Aorta (tissue), 5 donors: ENCODE data around the gene LRRC51. TPM values are rescaled to one million over a fixed set of nuclear protein-coding genes. Genes with fewer than 3 reads are reported as not detected.

Experiments used
- ATAC-seq: fragments of 200-7000 bp; cut with Tn5 transposase; one replicate; pipeline ENCODE4 v1.9.1; 2022; ENCODE audit warnings: moderate library complexity; ENCODE audit not compliant: low FRiP score
- DNase-seq, 2 donors: peaks; one replicate each; pipeline ENCODE4 v3.0.0-alpha.2; 2020
- H3K27ac ChIP-seq, 2 donors: one replicate each; pipeline ENCODE4 v1.5.1; 2013; ENCODE audit warnings: low read length in 2 of 2, mild to moderate bottlenecking in 2 of 2, moderate library complexity in 2 of 2, control low read depth in 1 of 2, inconsistent platforms in 1 of 2, low read depth in 1 of 2
- H3K27me3 ChIP-seq, 2 donors: one replicate each; pipeline ENCODE4 v1.6.1; 2013; ENCODE audit warnings: control low read depth in 1 of 2, low read length in 1 of 2, mild to moderate bottlenecking in 1 of 2, moderate library complexity in 1 of 2; ENCODE audit not compliant: insufficient read depth in 2 of 2, control insufficient read depth in 1 of 2
- H3K36me3 ChIP-seq, 2 donors: one replicate each; pipeline ENCODE4 v1.6.1; 2013; ENCODE audit warnings: control low read depth in 1 of 2, low read length in 1 of 2, mild to moderate bottlenecking in 1 of 2; ENCODE audit not compliant: insufficient read depth in 2 of 2, control insufficient read depth in 1 of 2
- H3K4me1 ChIP-seq, 2 donors: one replicate each; pipeline ENCODE4 v1.6.1; 2013; ENCODE audit warnings: low read length in 2 of 2, control low read depth in 1 of 2, mild to moderate bottlenecking in 1 of 2, moderate library complexity in 1 of 2; ENCODE audit not compliant: insufficient read depth in 2 of 2, control insufficient read depth in 1 of 2
- H3K4me3 ChIP-seq, 2 donors: one replicate each; pipeline ENCODE4 v1.5.1; 2013; ENCODE audit warnings: low read length in 2 of 2, control low read depth in 1 of 2, mild to moderate bottlenecking in 1 of 2
- H3K9me3 ChIP-seq: one replicate; pipeline ENCODE4 v1.6.1; 2013; ENCODE audit warnings: mild to moderate bottlenecking, low read length; ENCODE audit not compliant: control insufficient read depth
- WGBS, 2 donors: extraction: QIAGEN DNeasy Blood & Tissue Kit; methylation state at CpG; one replicate each; pipeline ENCODE4 v1.1.7; 2013; 5-methylcytosine and 5-hydroxymethylcytosine counted together
- intact Hi-C, 2 donors: fragments of 100-400 bp; cut with DNase I; formaldehyde crosslinking; loops; one replicate each; pipeline versions ENCODE4 v1.14.2 to v1.15.0; 2022
- polyA plus RNA-seq, 2 donors: library from polyadenylated mRNA; stranded (reverse); fragments of 200-250 nt; gene quantifications; one replicate each; pipeline ENCODE4 v1.2.3, GENCODE V29; 2013
- total RNA-seq, 2 donors: library from RNA; stranded (reverse); fragmentation: NEBNext Ultra II Directional; extraction: Animal tissue kit (Norgen Biotek cat#: 25700); gene quantifications; one replicate each; pipeline ENCODE4 v1.2.1, GENCODE V29; 2021
- donor health status: healthy with polysubstance abuse.
- donor health status: Bipolar disorder and iron deficiency.
- donor health status: DM: no; HTN: no; CAD: no.
- donor health status: DM: no; HTN: no; CAD: no.
- donor health status: DM: yes; HTN: yes; CAD: no.

Gene LRRC51
- total and polyA plus RNA-seq, 4 donors, result 6.6 to 12.8 (median 8.6) TPM

DNA sequence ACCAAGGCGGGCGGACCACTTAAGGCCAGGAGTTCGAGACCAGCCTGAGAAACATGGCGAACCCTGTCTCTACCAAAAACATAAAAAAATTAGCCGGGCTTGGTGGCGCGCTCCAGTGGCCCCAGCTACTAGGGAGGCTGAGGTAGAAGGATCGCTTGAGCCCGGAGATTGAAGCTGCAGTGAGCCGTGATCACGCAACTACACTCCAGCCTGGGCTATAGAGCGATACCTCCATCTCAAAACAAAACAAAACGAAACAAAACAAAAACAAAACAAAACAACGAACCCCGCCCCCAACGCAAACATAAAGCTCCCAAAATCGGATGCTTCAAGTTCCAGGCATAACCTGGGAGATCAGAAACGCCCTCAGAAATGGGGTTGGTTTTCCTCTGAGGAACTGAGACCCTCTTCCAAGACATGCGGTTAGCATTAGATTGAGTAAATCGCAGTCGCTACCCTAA, 564 bp downstream of the LRRC51 start:
- Histone ChIP-seq H3K4me1 (no peaks in the 10 kb centered on the region), H3K9me3 (no peaks in the 10 kb centered on the region), H3K27me3 (no peaks in the 10 kb centered on the region), H3K4me3 (peak overlapping the region in 1 of 2 donors; percentile 58), H3K27ac (peak overlapping the region in 1 of 2 donors; percentile 68), H3K36me3 (no peaks in the 10 kb centered on the region)
- WGBS, 2 donors, result 67 to 72% methylated on average over 21 of the region's 21 CpGs
- DNase-seq, result no peak
- ATAC-seq, result no peak
- intact Hi-C loops, result no loop called here

- H3K4me3 ChIP-seq, result no peak overlapping the region
- ATAC-seq (no peak), DNase-seq (no peak)
- H3K4me1 ChIP-seq, result no peaks in the 10 kb centered on the region
- intact Hi-C loops, result loop anchor here in 1 of 2 donors (2.0 kb wide), 1 partner anchor 21 kb away; the partner anchor contains the start of gene LAMTOR1
- 94 to 97% methylated on average over 3 of the region's 3 CpGs for WGBS, 2 donors
- H3K36me3 ChIP-seq, result no peaks in the 10 kb centered on the region
- H3K9me3 ChIP-seq, result no peaks in the 10 kb centered on the region
- no peak overlapping the region for H3K27ac ChIP-seq
- H3K27me3 ChIP-seq, result no peaks in the 10 kb centered on the region
Measured at GRCh38 chr11:72081821-72082453, 1.3 kb downstream of the LRRC51 start.

DNA sequence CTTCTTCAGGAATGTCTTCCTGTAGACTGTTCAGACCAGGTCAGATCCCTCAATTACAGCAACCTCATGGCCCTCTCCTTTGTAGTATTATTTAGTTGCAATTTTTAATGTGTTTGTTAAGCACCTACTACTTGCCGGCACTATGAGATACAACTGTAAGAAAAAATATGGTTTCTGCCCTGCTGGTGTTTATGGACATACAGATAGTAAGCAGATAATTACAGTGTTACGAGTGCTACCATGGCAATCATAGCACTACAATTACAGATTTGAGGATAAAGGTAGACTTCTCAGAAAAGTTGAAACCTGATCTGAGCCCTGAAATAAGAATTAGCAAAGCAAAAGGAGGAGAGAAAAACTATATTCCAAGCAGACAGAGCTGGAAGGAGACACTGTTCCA, 2.8 kb downstream of the LRRC51 start:
- Histone ChIP-seq H3K4me3 (no peak overlapping the region), H3K9me3 (no peaks in the 10 kb centered on the region), H3K36me3 (no peaks in the 10 kb centered on the region), H3K27ac (no peak overlapping the region), H3K4me1 (no peaks in the 10 kb centered on the region), H3K27me3 (no peaks in the 10 kb centered on the region)
- intact Hi-C loops, result loop anchor here in 1 of 2 donors (2.0 kb wide), 1 partner anchor 19 kb away; the partner anchor contains the start of gene LAMTOR1
- ATAC-seq (no peak), DNase-seq (no peak)
- 85 to 87% methylated on average over 2 of the region's 2 CpGs for WGBS, 2 donors

DNA sequence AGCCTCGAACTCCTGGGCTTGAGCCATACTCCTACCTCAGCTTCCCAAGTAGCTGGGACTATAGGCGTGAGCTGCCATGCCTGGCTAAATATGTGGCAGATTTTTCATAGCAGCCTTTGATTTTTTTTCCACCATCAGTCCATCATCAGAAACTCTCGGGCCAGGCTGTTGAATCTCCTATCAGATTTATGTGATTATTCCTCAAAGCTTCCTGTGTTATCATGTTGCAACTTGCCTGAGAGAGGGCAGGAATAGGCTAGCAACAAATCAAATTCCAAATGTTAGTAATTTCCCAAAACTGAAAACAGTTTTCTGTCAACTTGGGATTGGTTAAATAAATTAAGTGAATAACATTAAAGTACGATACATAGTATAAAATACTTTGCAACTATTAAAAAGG, 3.4 kb downstream of the LRRC51 start:
- Histone ChIP-seq H3K27me3 (no peaks in the 10 kb centered on the region), H3K27ac (no peak overlapping the region), H3K4me1 (no peaks in the 10 kb centered on the region), H3K36me3 (peaks cover 0 to 2% of the 10 kb centered on the region in 2 donors), H3K9me3 (no peaks in the 10 kb centered on the region), H3K4me3 (no peak overlapping the region)
- intact Hi-C loops, result no loop called here
- no peak for DNase-seq
- no peak for ATAC-seq
- 71 to 75% methylated on average over 4 of the region's 4 CpGs for WGBS, 2 donors

DNA sequence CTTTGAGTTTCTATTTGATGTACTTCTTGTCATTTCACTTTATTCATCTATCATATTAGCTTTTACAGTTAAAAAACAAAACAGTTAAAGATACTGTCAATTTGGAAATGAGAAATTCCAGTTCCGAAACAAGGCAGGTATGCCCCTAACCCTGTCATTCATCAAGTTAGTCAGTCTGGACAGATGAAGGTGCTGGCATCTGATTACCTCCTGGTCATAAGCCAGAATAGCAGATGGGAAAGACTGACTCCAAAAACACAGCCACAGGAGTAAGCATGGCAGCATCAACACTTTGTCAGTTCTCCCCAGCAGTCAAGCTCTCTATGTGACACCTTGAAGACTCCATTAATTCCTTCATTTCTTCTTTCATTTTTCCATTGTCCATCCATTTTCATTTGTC, 4.3 kb downstream of the LRRC51 start:
- 79 to 89% methylated on average over 1 of the region's 1 CpG for WGBS, 2 donors
- DNase-seq (no peak), ATAC-seq (no peak)
- no peaks in the 10 kb centered on the region for H3K4me1 ChIP-seq
- no peaks in the 10 kb centered on the region for H3K9me3 ChIP-seq
- peaks cover 0 to 4% of the 10 kb centered on the region in 2 donors for H3K36me3 ChIP-seq
- intact Hi-C loops, result no loop called here
- no peak overlapping the region for H3K27ac ChIP-seq
- H3K27me3 ChIP-seq, result no peaks in the 10 kb centered on the region
- no peak overlapping the region for H3K4me3 ChIP-seq

- no peak for DNase-seq
- Histone ChIP-seq H3K9me3 (no peaks in the 10 kb centered on the region), H3K36me3 (peaks cover 0 to 4% of the 10 kb centered on the region in 2 donors), H3K27ac (no peak overlapping the region), H3K4me3 (no peak overlapping the region), H3K27me3 (no peaks in the 10 kb centered on the region), H3K4me1 (no peaks in the 10 kb centered on the region)
- WGBS, 2 donors, result 84 to 89% methylated on average over 3 of the region's 3 CpGs
- no peak for ATAC-seq
- intact Hi-C loops, result no loop called here
Measured at GRCh38 chr11:72085621-72086351, 5.1 kb downstream of the LRRC51 start.

- Histone ChIP-seq H3K9me3 (no peaks in the 10 kb centered on the region), H3K4me3 (no peak overlapping the region), H3K27ac (no peak overlapping the region), H3K27me3 (no peaks in the 10 kb centered on the region), H3K36me3 (peaks cover 0 to 6% of the 10 kb centered on the region in 2 donors), H3K4me1 (no peaks in the 10 kb centered on the region)
- no peak for ATAC-seq
- WGBS, 2 donors, result 82 to 90% methylated on average over 4 of the region's 4 CpGs
- DNase-seq, result no peak
- intact Hi-C loops, result loop anchor here in 1 of 2 donors (2.0 kb wide), 1 partner anchor 111 kb away; no protein-coding TSS in a partner anchor
Measured at GRCh38 chr11:72088076-72088808, 7.6 kb downstream of the LRRC51 start.

- intact Hi-C loops, result loop anchor here (1.0 kb wide), 1 partner anchor 66 kb away; no protein-coding TSS in a partner anchor
- Histone ChIP-seq H3K9me3 (no peaks in the 10 kb centered on the region), H3K27me3 (no peaks in the 10 kb centered on the region), H3K36me3 (peaks cover 1 to 6% of the 10 kb centered on the region in 2 donors), H3K27ac (no peak overlapping the region), H3K4me1 (no peaks in the 10 kb centered on the region), H3K4me3 (no peak overlapping the region)
- 44 to 49% methylated on average over 4 of the region's 4 CpGs for WGBS, 2 donors
- DNase-seq (peak; percentile 78 to 80), ATAC-seq (peak; percentile 89)
Measured at GRCh38 chr11:72091292-72091691, 10.6 kb downstream of the LRRC51 start.
